CD4-positive, alpha-beta T cell treated with Interferon alpha-2 for 1 hour (primary cell): ENCODE results near the gene ADGRD1.

ENCODE experiments used
- DNase-seq, 2 donors: peaks; one replicate each; pipeline ENCODE4 v3.0.0-alpha.2; 2020 to 2022

The ADGRD1 gene

GRCh38 chr12:131008913-131009270 lies 55.2 kb downstream of the ADGRD1 start:
- no peak for DNase-seq

GRCh38 chr12:131009595-131010395 lies 56.1 kb downstream of the ADGRD1 start:
- no peak for DNase-seq

GRCh38 chr12:131010396-131011131 lies 56.9 kb downstream of the ADGRD1 start:
- no peak for DNase-seq

- DNase-seq: no peak
Observed at GRCh38 chr12:131011165-131012079, 57.7 kb downstream of the ADGRD1 start.

GRCh38 chr12:131012279-131013069 lies 58.8 kb downstream of the ADGRD1 start:
- DNase-seq: no peak

- no peak for DNase-seq
Observed at GRCh38 chr12:131013118-131013517, 59.4 kb downstream of the ADGRD1 start.

- DNase-seq: no peak
Observed at GRCh38 chr12:131014343-131014742, 60.6 kb downstream of the ADGRD1 start.

GRCh38 chr12:131015581-131016337 lies 62.1 kb downstream of the ADGRD1 start:
- DNase-seq: no peak

GRCh38 chr12:131017477-131017991 lies 63.8 kb downstream of the ADGRD1 start:
- DNase-seq: no peak

- no peak for DNase-seq
Observed at GRCh38 chr12:131018019-131018620, 64.4 kb downstream of the ADGRD1 start.

GRCh38 chr12:131018808-131019397 lies 65.2 kb downstream of the ADGRD1 start:
- no peak for DNase-seq

GRCh38 chr12:131020326-131021153 lies 66.8 kb downstream of the ADGRD1 start:
- no peak for DNase-seq

- no peak for DNase-seq
Observed at GRCh38 chr12:131021154-131021541, 67.4 kb downstream of the ADGRD1 start.

- DNase-seq: no peak
Observed at GRCh38 chr12:131024026-131024425, 70.3 kb downstream of the ADGRD1 start.

- DNase-seq: no peak
Observed at GRCh38 chr12:131024721-131025120, 71.0 kb downstream of the ADGRD1 start.

- no peak for DNase-seq
Observed at GRCh38 chr12:131025234-131025633, 71.5 kb downstream of the ADGRD1 start.

GRCh38 chr12:131025939-131026702 lies 72.4 kb downstream of the ADGRD1 start:
- no peak for DNase-seq

GRCh38 chr12:131026754-131027153 lies 73.0 kb downstream of the ADGRD1 start:
- DNase-seq: no peak

GRCh38 chr12:131027264-131027663 lies 73.6 kb downstream of the ADGRD1 start:
- no peak for DNase-seq
